Kidney (tissue), 14 donors: ENCODE results near the gene NEDD4L. TPM values are rescaled to one million over a fixed set of nuclear protein-coding genes. Genes with fewer than 3 reads are reported as not detected.

Experiments used
- DNase-seq, 5 donors: peaks; one replicate each; pipeline ENCODE4 v3.0.0-alpha.2; 2013 to 2020
- FAIRE-seq: peaks from 2 replicates; lab custom pipeline; 2012; peaks lifted over from hg19 to GRCh38; lab: Jason Lieb, UNC
- H3K27ac ChIP-seq, 2 donors: one replicate each; pipeline ENCODE4 v1.7.0; 2013; ENCODE audit warnings: low read depth in 2 of 2, low read length in 2 of 2, inconsistent platforms in 1 of 2
- H3K27me3 ChIP-seq: one replicate; pipeline ENCODE4 v1.7.1; 2013; ENCODE audit warnings: low read length, inconsistent platforms; ENCODE audit not compliant: control insufficient read depth, insufficient read depth
- H3K36me3 ChIP-seq, 3 donors: one replicate each; pipeline versions ENCODE4 v1.7.0 to v1.7.1; 2013; ENCODE audit warnings: low read length in 3 of 3, control low read depth in 1 of 3, inconsistent platforms in 1 of 3; ENCODE audit not compliant: insufficient read depth in 3 of 3, control insufficient read depth in 2 of 3
- H3K4me1 ChIP-seq, 3 donors: one replicate each; pipeline versions ENCODE4 v1.7.0 to v1.7.1; 2013; ENCODE audit warnings: low read length in 3 of 3, inconsistent platforms in 1 of 3, low read depth in 1 of 3; ENCODE audit not compliant: control insufficient read depth in 2 of 3, insufficient read depth in 2 of 3
- H3K4me3 ChIP-seq, 3 donors: one replicate each; pipeline versions ENCODE4 v1.7.0 to v1.8.1; 2013; ENCODE audit warnings: low read length in 3 of 3, control low read depth in 1 of 3, inconsistent platforms in 1 of 3
- H3K9ac ChIP-seq, 3 donors: one replicate each; pipeline versions ENCODE4 v1.7.0 to v1.7.1; 2013; ENCODE audit warnings: low read length in 3 of 3, control low read depth in 1 of 3, inconsistent platforms in 1 of 3
- H3K9me3 ChIP-seq, 3 donors: one replicate each; pipeline versions ENCODE4 v1.7.0 to v1.7.1; 2013; ENCODE audit warnings: low read length in 3 of 3, control low read depth in 1 of 3, inconsistent platforms in 1 of 3; ENCODE audit not compliant: control insufficient read depth in 2 of 3, insufficient read depth in 1 of 3
- intact Hi-C: fragments of 100-400 bp; cut with DNase I; formaldehyde crosslinking; loops from one replicate; pipeline ENCODE4 v1.11.1; 2022
- polyA plus RNA-seq: library from polyadenylated mRNA; stranded (reverse); fragments of 350-450 nt; fragmentation: Illumina TruSeq; extraction: RNeasy Lipid Tissue Mini Kit (QIAGEN cat#74804); gene quantifications from one replicate; pipeline ENCODE4 v1.2.3, GENCODE V29; 2014; ENCODE audit warnings: low read depth, low replicate concordance; ENCODE audit not compliant: insufficient read depth
- total RNA-seq: library from RNA; stranded (reverse); fragmentation: NEBNext Ultra II Directional; extraction: Animal tissue kit (Norgen Biotek cat#: 25700); gene quantifications from one replicate; pipeline ENCODE4 v1.2.1, GENCODE V29; 2021
- TF ChIP-seq, protein P1 (sequence below): IDR thresholded peaks from 3 replicates; pipeline ENCODE4 v1.5.1; 2012; ENCODE audit warnings: mild to moderate bottlenecking, moderate library complexity, borderline replicate concordance; ENCODE audit not compliant: insufficient read depth; ENCODE audit errors: extremely low read depth
- donor health status: control.
- donor health status: control.
- donor health status: control.
- donor health status: control.
- donor health status: control.
- donor health status: DM: yes; HTN: yes; CAD: no.
- donor health status: Normal renal cell carcinoma (clear cell type).

The NEDD4L gene
- total and polyA plus RNA-seq, 2 donors from 2014 or later: 90.8 to 95.7 TPM

DNA sequence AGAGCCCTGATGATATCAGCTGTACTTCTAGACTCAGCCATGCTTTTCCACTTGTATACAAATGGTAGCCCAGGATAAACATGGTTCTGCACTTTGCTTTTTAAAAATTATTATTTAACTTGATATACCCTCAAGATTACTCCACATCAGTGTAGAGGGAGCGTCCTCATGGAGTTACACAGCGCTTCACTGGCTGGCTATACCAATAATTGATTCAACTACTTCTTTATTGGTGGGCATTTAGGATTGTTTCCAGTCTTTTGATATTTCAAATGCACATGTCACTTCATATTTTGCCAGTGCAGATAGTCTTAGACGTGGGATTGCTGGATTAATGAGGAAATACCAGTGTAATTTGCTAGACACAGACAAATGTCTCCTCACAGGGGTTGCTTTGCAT, 10.8 kb upstream of the NEDD4L start:
- FAIRE-seq (no peak), DNase-seq (no peak)
- intact Hi-C loops: no loop called here
- Histone ChIP-seq H3K9ac (no peak overlapping the region), H3K27me3 (no peaks in the 10 kb centered on the region), H3K27ac (no peak overlapping the region), H3K4me3 (no peak overlapping the region), H3K4me1 (no peaks in the 10 kb centered on the region), H3K36me3 (no peaks in the 10 kb centered on the region), H3K9me3 (no peaks in the 10 kb centered on the region)
- TF ChIP-seq, protein P1, sequence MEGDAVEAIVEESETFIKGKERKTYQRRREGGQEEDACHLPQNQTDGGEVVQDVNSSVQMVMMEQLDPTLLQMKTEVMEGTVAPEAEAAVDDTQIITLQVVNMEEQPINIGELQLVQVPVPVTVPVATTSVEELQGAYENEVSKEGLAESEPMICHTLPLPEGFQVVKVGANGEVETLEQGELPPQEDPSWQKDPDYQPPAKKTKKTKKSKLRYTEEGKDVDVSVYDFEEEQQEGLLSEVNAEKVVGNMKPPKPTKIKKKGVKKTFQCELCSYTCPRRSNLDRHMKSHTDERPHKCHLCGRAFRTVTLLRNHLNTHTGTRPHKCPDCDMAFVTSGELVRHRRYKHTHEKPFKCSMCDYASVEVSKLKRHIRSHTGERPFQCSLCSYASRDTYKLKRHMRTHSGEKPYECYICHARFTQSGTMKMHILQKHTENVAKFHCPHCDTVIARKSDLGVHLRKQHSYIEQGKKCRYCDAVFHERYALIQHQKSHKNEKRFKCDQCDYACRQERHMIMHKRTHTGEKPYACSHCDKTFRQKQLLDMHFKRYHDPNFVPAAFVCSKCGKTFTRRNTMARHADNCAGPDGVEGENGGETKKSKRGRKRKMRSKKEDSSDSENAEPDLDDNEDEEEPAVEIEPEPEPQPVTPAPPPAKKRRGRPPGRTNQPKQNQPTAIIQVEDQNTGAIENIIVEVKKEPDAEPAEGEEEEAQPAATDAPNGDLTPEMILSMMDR: no peak

DNA sequence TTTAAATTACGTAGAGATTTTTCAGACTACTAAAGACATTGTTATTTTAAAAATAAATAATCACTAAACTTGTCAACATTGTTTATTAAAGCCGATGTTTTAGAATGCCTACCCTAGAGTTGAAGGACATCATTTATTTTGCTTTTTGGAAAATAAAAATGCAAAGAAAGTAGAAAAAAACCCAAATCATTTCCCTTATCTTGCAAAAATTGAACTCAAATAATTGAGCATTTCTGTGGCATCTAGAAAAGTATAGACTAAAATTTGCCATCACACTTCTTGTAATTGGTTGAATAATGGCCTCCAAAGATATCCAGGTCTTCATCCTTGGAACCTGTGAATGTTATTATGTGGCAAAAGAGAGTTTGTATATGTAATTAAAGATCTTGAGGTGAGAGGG, 9.7 kb upstream of the NEDD4L start:
- TF ChIP-seq, protein P1: no peak
- no peak overlapping the region for H3K27ac ChIP-seq
- no peaks in the 10 kb centered on the region for H3K27me3 ChIP-seq
- no peak overlapping the region for H3K9ac ChIP-seq
- intact Hi-C loops: no loop called here
- no peaks in the 10 kb centered on the region for H3K36me3 ChIP-seq
- H3K4me1 ChIP-seq: no peaks in the 10 kb centered on the region
- H3K4me3 ChIP-seq: no peak overlapping the region
- FAIRE-seq (no peak), DNase-seq (no peak)
- no peaks in the 10 kb centered on the region for H3K9me3 ChIP-seq

DNA sequence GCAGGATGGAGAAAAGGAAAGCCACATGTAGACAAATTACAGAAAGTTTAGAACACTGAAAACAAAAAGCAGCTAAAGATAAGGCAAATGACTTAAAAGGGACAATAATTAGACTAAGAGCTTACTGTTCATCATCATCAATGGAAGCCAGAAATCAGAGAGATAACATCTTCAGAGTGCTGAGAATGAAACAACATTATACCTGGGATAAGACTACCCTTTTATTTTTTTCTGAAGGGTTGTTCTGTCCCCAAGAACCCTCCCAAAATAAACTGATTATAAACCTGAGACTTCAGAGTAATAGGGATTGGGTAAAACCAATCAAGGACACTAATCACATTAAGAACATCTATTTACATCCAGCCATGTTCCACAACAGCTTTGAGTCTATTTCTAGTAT, 6.9 kb upstream of the NEDD4L start:
- Histone ChIP-seq H3K36me3 (no peaks in the 10 kb centered on the region), H3K4me1 (no peaks in the 10 kb centered on the region), H3K27me3 (no peaks in the 10 kb centered on the region), H3K4me3 (no peak overlapping the region), H3K9ac (no peak overlapping the region), H3K9me3 (no peaks in the 10 kb centered on the region), H3K27ac (no peak overlapping the region)
- no peak for DNase-seq
- TF ChIP-seq, protein P1: no peak
- no peak for FAIRE-seq
- intact Hi-C loops: no loop called here

DNA sequence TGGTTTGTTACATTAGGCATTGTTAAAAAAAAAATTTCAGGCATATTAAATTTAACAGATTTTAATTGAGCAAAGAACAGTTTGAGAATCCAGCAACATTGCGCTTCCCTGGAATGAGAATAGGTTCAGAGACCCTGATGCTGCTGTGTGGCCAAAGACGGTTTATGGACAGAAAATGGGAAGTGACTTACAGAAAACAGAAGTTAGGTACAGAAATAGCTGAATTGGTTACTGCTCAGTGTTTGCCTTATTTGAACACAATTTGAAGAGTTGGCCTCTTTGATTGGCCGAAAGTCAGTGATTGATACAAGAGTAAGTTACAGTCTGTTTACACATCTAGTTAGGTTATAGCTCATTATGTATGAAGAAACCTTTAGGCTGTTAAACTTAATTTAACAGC, 6.0 kb upstream of the NEDD4L start:
- no peaks in the 10 kb centered on the region for H3K36me3 ChIP-seq
- intact Hi-C loops: no loop called here
- FAIRE-seq (no peak), DNase-seq (no peak)
- H3K4me1 ChIP-seq: peaks cover 0 to 2% (median 2%) of the 10 kb centered on the region in 3 donors
- H3K9ac ChIP-seq: no peak overlapping the region
- no peaks in the 10 kb centered on the region for H3K27me3 ChIP-seq
- no peaks in the 10 kb centered on the region for H3K9me3 ChIP-seq
- TF ChIP-seq, protein P1: no peak
- H3K4me3 ChIP-seq: no peak overlapping the region
- no peak overlapping the region for H3K27ac ChIP-seq
